Middle frontal gyrus (tissue), 1 donor: Measurements from ENCODE around the gene MT1G.
A peak's percentile ranks its signal among the peaks of the same experiment; 100 is the strongest.
"Not testable (repeated sequence)": the region's sequence is repeated elsewhere in the genome, so short reads cannot be mapped to it uniquely, and the experiment has no call there.

Experiments
- DNase-seq: peaks from one replicate; pipeline ENCODE4 v3.0.0-alpha.2; 2015; ENCODE audit warnings: low spot score; ENCODE audit errors: extremely low spot score

The MT1G gene

DNA sequence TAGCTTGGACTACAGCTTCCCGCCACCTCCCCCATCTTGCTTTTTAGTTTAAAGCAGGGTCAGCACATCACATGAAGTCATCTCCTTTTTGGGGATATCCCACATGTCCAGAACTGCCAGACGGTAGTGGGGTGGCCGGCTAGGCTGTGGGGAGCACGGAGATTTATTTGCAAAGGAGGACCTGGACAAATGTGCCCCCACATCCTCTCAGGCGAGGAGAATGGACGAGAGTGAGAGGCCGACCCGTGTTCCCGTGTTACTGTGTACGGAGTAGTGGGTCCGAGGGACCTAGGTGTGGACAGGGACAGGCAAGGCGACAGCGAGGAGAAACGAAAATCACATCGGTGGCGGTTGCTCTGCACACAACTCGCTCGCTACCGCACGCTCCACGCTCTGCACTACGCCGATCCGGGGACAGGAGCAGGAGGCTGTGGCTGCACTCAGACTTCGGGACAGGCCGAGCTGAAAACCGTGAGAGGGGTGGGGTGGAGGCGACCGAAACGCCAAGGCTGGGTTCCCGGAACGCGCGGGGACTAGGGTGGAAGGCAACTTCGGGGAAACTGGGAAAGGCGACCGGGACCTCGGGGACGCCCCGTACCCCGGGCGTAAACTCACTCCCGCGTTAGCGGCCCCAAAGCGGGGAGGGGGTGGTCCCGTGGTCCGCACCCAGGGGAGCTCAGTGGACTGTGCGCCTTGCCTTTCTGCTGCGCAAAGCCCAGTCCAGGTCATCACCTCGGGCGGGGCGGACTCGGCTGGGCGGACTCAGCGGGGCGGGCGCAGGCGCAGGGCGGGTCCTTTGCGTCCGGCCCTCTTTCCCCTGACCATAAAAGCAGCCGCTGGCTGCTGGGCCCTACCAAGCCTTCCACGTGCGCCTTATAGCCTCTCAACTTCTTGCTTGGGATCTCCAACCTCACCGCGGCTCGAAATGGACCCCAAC, 29.8 kb downstream of the MT1G start, which contains the start of gene MT1A:
Gene MT1A, plus strand, starts transcription at position 853 of the 937 bp plus-strand sequence. Its CDS starts 73 bp downstream, at position 926.
- no peak for DNase-seq

DNA sequence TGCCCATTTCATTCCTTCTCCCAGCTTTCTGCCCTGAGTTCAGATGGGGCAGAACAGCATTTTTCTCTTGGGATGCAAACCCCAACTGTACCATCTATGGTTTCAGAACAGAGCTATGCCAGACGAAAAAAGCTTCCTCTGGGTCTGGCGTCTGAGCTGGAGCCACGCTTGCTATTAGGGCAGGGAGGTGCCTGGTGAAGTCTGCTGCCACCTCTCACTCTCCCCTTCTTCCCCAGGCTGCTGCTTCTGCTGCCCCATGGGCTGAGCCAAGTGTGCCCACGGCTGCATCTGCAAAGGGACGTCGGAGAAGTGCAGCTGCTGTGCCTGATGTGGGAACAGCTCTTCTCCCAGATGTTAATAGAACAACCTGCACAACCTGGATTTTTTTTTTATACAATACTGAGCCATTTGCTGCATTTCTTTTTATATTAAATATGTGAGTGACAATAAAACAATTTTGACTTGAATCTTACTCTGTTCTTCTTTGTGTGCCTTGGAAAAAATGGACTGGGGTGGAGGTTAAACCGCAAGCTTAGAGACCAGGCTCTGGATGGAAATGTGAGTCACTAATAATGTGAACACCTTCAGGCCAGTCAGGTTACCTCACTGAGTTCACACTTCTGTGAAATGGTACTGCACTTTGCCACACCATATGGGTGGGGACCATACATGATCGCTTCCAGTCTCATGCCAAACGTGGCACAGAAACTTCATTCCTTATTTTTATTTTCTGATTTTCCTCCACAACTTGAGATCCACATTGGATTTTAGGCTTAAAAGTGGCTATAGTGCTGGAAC, 31.1 kb downstream of the MT1G start:
- DNase-seq, result no peak

DNA sequence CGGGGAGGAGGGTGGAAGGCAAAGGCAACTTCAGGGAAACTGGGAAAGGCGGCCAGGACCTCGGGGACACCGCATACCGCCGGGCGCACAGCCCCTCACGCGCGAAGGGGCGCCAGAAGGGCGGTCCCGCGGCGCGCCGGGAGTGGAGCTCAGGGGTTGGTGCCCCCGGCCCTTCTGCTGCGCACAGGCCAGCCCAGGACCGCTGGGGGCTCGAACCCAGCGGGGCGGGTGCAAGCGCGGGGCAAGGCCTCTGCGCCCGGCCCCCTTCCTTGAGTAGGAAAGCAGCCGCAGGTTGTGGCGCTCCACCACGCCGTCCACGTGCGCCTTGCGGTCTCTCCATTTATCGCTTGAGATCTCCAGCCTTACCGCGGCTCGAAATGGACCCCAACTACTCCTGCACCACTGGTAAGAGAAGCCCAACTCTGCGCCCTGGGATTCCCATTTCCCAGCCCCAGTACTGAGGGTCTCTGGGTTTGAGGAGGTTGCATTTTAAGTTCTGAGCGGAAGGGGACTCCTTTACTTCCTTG, 32.4 kb downstream of the MT1G start:
- no peak for DNase-seq

DNA sequence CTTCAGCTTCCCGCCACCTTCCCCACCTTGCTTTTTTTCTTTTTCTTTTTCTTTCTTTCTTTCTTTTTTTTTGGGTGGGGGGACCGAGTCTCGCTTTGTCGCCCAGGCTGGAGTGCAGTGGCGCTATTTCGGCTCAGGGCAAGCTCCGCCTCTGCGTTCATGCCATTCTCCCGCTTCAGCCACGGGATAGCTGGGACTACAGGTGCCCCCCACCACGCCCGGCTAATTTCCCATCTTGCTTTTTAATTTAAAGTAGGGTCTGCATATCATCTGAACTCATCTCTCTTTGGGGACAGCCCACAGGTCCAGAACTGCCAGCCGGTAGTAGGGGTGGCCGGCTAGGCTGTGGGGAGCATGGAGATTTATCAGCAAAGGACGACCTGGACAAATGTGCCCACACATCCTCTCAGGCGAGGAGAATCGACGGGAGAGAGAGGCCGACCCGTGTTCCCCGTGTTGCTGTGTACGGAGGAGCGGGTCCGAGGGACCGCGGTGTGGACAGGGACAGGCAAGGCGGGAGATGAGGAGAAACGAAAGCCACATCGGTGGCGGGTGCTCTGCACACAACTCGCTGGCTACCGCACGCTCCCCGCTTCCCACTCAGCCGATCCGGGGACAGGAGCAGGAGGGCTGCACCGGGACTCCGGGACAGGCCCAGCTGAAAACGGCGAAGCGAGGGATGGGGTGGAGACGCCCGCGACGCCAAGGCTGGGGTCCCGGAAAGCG, 33.0 kb downstream of the MT1G start:
- no peak for DNase-seq

- no peak for DNase-seq
These were observed 34.3 kb downstream of the MT1G start for GRCh38 chr16:56633535-56633934.

DNA sequence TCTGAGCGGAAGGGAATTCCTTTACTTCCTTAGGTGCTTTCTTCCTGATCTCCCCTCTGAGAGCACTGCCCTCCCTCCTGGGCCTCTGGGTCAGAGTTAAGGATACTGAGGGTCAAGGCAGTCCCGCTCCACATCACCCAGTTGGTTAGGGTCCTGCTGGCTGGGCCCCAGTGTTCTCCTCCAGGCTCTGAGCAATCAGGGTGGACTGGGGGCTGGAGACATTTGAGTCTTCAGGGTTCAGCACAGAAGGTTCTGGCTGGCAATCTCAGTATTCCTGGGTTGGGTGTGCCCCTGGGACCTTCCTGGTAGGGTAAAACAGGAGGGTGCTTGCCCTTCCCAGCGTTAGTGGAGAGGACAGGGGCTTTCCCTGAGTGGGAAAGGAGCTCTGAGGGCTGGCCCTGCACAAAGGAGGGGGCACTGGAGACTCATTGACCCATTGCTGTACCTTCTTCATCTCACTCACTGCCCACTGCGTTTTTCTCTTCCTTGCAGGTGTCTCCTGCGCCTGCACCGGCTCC, 35.0 kb downstream of the MT1G start:
- no peak for DNase-seq

GRCh38 chr16:56632156-56632847, 35.6 kb downstream of the MT1G start, which contains the start of gene MT1M:
Gene MT1M, plus strand, starts transcription at chr16:56632659. Its CDS starts 73 bp downstream, at chr16:56632732.
- DNase-seq, result no peak

DNA sequence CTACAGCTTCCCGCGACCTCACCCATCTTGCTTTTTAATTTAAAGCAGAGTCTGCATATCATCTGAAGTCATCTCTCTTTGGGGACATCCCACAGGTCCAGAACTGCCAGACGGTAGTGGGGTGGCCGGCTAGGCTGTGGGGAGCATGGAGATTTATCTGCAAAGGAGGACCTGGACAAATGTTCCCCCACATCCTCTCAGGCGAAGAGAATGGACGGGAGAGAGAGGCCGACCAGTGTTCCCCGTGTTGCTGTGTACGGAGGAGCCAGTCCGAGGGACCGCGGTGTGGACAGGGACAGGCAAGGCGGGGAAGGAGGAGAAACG, 36.1 kb downstream of the MT1G start:
- no peak for DNase-seq

DNA sequence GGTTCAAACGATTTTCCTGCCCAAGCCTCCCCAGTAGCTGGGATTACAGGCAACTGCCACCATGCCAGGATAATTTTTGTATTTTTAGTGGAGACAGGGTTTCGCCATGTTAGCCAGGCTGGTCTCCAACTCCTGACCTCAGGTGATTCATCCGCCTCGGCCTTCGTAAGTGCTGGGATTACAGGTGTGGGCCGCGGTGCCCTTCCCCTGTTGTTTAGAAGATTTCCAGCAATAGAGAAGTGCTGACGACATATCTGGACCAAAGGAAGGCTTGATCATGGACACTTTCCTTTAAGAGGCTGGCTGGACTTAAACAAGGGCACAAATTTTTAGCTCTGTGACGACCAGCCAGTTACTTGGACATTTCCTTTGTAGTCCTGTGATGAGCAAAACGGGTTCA, 36.7 kb downstream of the MT1G start:
- no peak for DNase-seq

GRCh38 chr16:56630134-56630533, 37.7 kb downstream of the MT1G start:
- no peak for DNase-seq

GRCh38 chr16:56629531-56629930, 38.3 kb downstream of the MT1G start:
- no peak for DNase-seq

GRCh38 chr16:56628486-56629350, 39.1 kb downstream of the MT1G start:
- DNase-seq, result no peak

DNA sequence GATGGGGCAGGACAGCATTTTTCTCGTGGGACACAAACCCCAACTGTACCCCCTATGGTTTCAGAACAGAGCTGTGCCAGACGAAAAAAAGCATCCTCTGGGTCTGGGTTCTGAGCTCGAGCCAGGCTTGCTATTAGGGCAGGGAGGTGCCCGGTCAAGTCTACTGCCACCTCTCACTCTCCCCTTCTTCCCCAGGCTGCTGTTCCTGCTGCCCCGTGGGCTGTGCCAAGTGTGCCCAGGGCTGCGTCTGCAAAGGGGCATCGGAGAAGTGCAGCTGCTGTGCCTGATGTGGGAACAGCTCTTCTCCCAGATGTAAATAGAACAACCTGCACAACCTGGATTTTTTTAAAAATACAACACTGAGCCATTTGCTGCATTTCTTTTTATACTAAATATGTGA, 41.2 kb downstream of the MT1G start:
- no peak for DNase-seq

- no peak for DNase-seq
These were observed 41.8 kb downstream of the MT1G start for GRCh38 chr16:56625943-56626654.

GRCh38 chr16:56625140-56625942, 42.5 kb downstream of the MT1G start, which contains the start of gene MT1E:
Gene MT1E, plus strand, starts transcription at chr16:56625781. Its CDS starts 71 bp downstream, at chr16:56625852.
- peak; percentile 41 for DNase-seq

GRCh38 chr16:56623637-56624036, 44.2 kb downstream of the MT1G start:
- DNase-seq, result no peak

DNA sequence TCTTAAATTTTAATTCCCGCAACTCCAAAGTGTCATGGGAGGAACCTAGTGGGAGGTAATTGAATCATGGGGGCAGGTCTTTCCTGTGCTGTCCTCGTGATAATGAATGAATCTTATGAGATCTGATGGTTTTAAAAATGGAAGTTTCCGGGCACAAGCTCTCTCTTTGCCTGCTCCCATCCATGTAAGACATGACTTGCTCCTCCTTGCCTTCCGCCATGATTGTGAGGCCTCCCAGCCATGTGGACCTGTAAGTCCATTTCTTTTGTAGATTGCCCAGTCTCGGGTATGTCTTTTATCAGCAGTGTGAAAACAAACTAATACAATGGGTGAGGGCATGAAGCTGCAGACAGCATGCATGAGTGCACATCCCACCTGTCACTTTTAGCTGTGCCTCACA, 44.7 kb downstream of the MT1G start:
- not testable (repeated sequence) for DNase-seq
